H1 (cell line): ENCODE measurements around the gene BUB1B. TPM values are rescaled to one million over a fixed set of nuclear protein-coding genes. Genes with fewer than 3 reads are reported as not detected.

ENCODE experiments used
- CTCF ChIA-PET: fragments of 300-600 bp; sonication (Branson Sonifier 250); formaldehyde crosslinking; loops from one replicate; lab custom pipeline; 2021; ENCODE audit not compliant: partially characterized antibody; lab: Charles Lee
- POLR2A ChIA-PET: fragments of 300-600 bp; sonication (Branson Sonifier 250); formaldehyde crosslinking; loops from one replicate; lab custom pipeline; 2021; ENCODE audit warnings: inconsistent platforms; ENCODE audit not compliant: partially characterized antibody; lab: Charles Lee
- DNase-seq, 2 experiments: peaks; one replicate each; pipeline versions ENCODE4 v3.0.0 to v3.0.0-alpha.2; 2010 to 2022; ENCODE audit warnings: low spot score in 2 of 2, low read depth in 1 of 2, mixed read lengths in 1 of 2
- FAIRE-seq: peaks from 2 replicates; lab custom pipeline; 2011; peaks lifted over from hg19 to GRCh38; lab: Jason Lieb, UNC
- H2AFZ ChIP-seq: 2 replicates; pipeline ENCODE4 v1.8.1; 2012; ENCODE audit warnings: low read length, inconsistent platforms
- H2AK5ac ChIP-seq: 2 replicates; pipeline ENCODE4 v1.6.1; 2013; ENCODE audit warnings: low read depth, low read length
- H2BK120ac ChIP-seq: replicated peaks from 2 replicates; pipeline ENCODE3; 2013; ENCODE audit warnings: low read depth, low read length, inconsistent platforms
- H2BK12ac ChIP-seq: 2 replicates; pipeline ENCODE4 v1.6.1; 2013; ENCODE audit warnings: low read depth, low read length
- H2BK15ac ChIP-seq: 2 replicates; pipeline ENCODE4 v1.6.1; 2013; ENCODE audit warnings: low read length
- H2BK20ac ChIP-seq: 2 replicates; pipeline ENCODE4 v1.6.1; 2013; ENCODE audit warnings: low read length
- H2BK5ac ChIP-seq: 2 replicates; pipeline ENCODE4 v1.6.1; 2013; ENCODE audit warnings: low read depth, low read length
- H3K14ac ChIP-seq: 2 replicates; pipeline ENCODE4 v1.6.1; 2013; ENCODE audit warnings: inconsistent platforms; ENCODE audit not compliant: insufficient read length
- H3K18ac ChIP-seq: 2 replicates; pipeline ENCODE4 v1.6.1; 2013; ENCODE audit warnings: low read length; ENCODE audit errors: extremely low read depth
- H3K23ac ChIP-seq: 2 replicates; pipeline ENCODE4 v1.6.1; 2013; ENCODE audit warnings: inconsistent platforms; ENCODE audit not compliant: insufficient read length
- H3K23me2 ChIP-seq: 2 replicates; pipeline ENCODE4 v1.6.1; 2013; ENCODE audit warnings: low read depth, low read length
- H3K27ac ChIP-seq: 2 replicates; pipeline ENCODE4 v1.6.1; 2011; ENCODE audit warnings: low read depth, low read length, inconsistent platforms
- H3K27me3 ChIP-seq, 4 experiments: replicated peaks in 1 of 4; 1 replicate in 1 of 4; 2 replicates in 3 of 4; pipeline versions ENCODE4 v1.6.1 to v1.8.1; 2011 to 2013; ENCODE audit warnings: low read length in 3 of 4, mild to moderate bottlenecking in 3 of 4, inconsistent platforms in 2 of 4, mixed read lengths in 2 of 4, moderate library complexity in 1 of 4; ENCODE audit not compliant: control insufficient read depth in 3 of 4, insufficient read depth in 3 of 4; ENCODE audit errors: extremely low read depth in 1 of 4
- H3K36me3 ChIP-seq, 4 experiments: 2 replicates each; pipeline versions ENCODE4 v1.6.1 to v1.8.1; 2011 to 2013; ENCODE audit warnings: mild to moderate bottlenecking in 4 of 4, low read length in 3 of 4, moderate library complexity in 2 of 4, control low read depth in 1 of 4, inconsistent platforms in 1 of 4; ENCODE audit not compliant: insufficient read depth in 4 of 4, control insufficient read depth in 2 of 4
- H3K4ac ChIP-seq: replicated peaks from 2 replicates; pipeline ENCODE3; 2013; ENCODE audit warnings: low read length, low read depth, mixed read lengths, inconsistent platforms; ENCODE audit not compliant: insufficient read length
- H3K4me1 ChIP-seq, 4 experiments: replicated peaks in 1 of 4; 1 replicate in 1 of 4; 2 replicates in 3 of 4; pipeline versions ENCODE4 v1.6.1 to v1.8.1; 2011 to 2013; ENCODE audit warnings: low read length in 3 of 4, inconsistent platforms in 2 of 4, mixed read lengths in 1 of 4; ENCODE audit not compliant: insufficient read depth in 4 of 4, control insufficient read depth in 3 of 4
- H3K4me2 ChIP-seq, 2 experiments: 2 replicates each; pipeline versions ENCODE4 v1.6.1 to v1.8.1; 2011 to 2013; ENCODE audit warnings: low read depth in 2 of 2, low read length in 2 of 2, control low read depth in 1 of 2, inconsistent platforms in 1 of 2, mild to moderate bottlenecking in 1 of 2; ENCODE audit not compliant: insufficient read depth in 1 of 2
- H3K4me3 ChIP-seq, 4 experiments: fragments of 200-600, 300-600 bp in 1 of 4; sonication (generic), shearing (Covaris generic), sonication (Bioruptor Twin) in 1 of 4; 2 replicates each; pipeline versions ENCODE4 v1.5.1 to v1.8.1; 2011 to 2016; ENCODE audit warnings: low read length in 4 of 4, low read depth in 3 of 4, control low read depth in 2 of 4, inconsistent platforms in 2 of 4, mild to moderate bottlenecking in 2 of 4, mixed read lengths in 1 of 4, moderate library complexity in 1 of 4; ENCODE audit not compliant: insufficient read depth in 2 of 4; ENCODE audit errors: extremely low read depth in 1 of 4
- H3K56ac ChIP-seq: replicated peaks from 2 replicates; pipeline ENCODE3; 2013; ENCODE audit warnings: low read depth, mild to moderate bottlenecking, mixed read lengths, low read length, inconsistent platforms; ENCODE audit not compliant: insufficient read length
- H3K79me1 ChIP-seq: 2 replicates; pipeline ENCODE4 v1.6.1; 2013; ENCODE audit warnings: low read depth, low read length, control low read depth
- H3K79me2 ChIP-seq, 2 experiments: 2 replicates each; pipeline versions ENCODE4 v1.6.1 to v1.8.1; 2012 to 2013; ENCODE audit warnings: low read length in 2 of 2, mild to moderate bottlenecking in 2 of 2, inconsistent platforms in 1 of 2; ENCODE audit not compliant: insufficient read depth in 2 of 2, control insufficient read depth in 1 of 2
- H3K9ac ChIP-seq, 4 experiments: replicated peaks in 1 of 4; 1 replicate in 1 of 4; 2 replicates in 3 of 4; pipeline versions ENCODE4 v1.6.1 to v1.8.1; 2011 to 2013; ENCODE audit warnings: low read depth in 3 of 4, low read length in 3 of 4, control low read depth in 2 of 4, mild to moderate bottlenecking in 2 of 4, moderate library complexity in 2 of 4, inconsistent platforms in 1 of 4; ENCODE audit errors: extremely low read depth in 1 of 4
- H3K9me3 ChIP-seq, 2 experiments: 2 replicates each; pipeline versions ENCODE4 v1.6.1 to v1.8.1; 2012 to 2013; ENCODE audit warnings: mild to moderate bottlenecking in 2 of 2, moderate library complexity in 2 of 2, control low read depth in 1 of 2, inconsistent platforms in 1 of 2, low read depth in 1 of 2, low read length in 1 of 2, mixed read lengths in 1 of 2; ENCODE audit not compliant: insufficient read depth in 2 of 2
- H4K20me1 ChIP-seq, 2 experiments: replicated peaks in 1 of 2; 2 replicates each; pipeline versions ENCODE3 to v1.8.1; 2011 to 2013; ENCODE audit warnings: inconsistent platforms in 2 of 2, low read length in 2 of 2, mild to moderate bottlenecking in 1 of 2; ENCODE audit not compliant: insufficient read depth in 2 of 2, control insufficient read depth in 1 of 2
- H4K5ac ChIP-seq: 2 replicates; pipeline ENCODE4 v1.6.1; 2013; ENCODE audit warnings: low read length, low read depth, mixed read lengths, inconsistent platforms; ENCODE audit not compliant: insufficient read length
- H4K8ac ChIP-seq: 2 replicates; pipeline ENCODE4 v1.8.0; 2013; ENCODE audit warnings: mild to moderate bottlenecking, moderate library complexity, low read length, inconsistent platforms; ENCODE audit not compliant: insufficient read depth; ENCODE audit errors: extremely low read depth
- H4K91ac ChIP-seq: replicated peaks from 2 replicates; pipeline ENCODE3; 2013; ENCODE audit warnings: low read length, mixed read lengths, inconsistent platforms; ENCODE audit not compliant: insufficient read length
- CBX5 ChIP-seq: fragments of 300-800, 300-1000 bp; sonication (generic); IDR thresholded peaks from 2 replicates; pipeline ENCODE4 v1.7.1; 2016; ENCODE audit warnings: antibody characterized with exemption, low read length, low read depth
- KDM4A ChIP-seq: IDR thresholded peaks from one replicate; pipeline ENCODE4 v1.7.1; 2012; ENCODE audit warnings: low read depth, mild to moderate bottlenecking, moderate library complexity, low read length, inconsistent platforms; ENCODE audit not compliant: severe bottlenecking
- POLR2A ChIP-seq, 2 experiments: IDR thresholded peaks; 1 replicate in 1 of 2; 2 replicates in 1 of 2; pipeline ENCODE4 v1.6.1; 2011; ENCODE audit warnings: low read depth in 2 of 2, low read length in 2 of 2, mild to moderate bottlenecking in 2 of 2; ENCODE audit errors: control extremely low read depth in 1 of 2
- RBBP5 ChIP-seq: IDR thresholded peaks from 2 replicates; pipeline ENCODE4 v1.7.1; 2012; ENCODE audit warnings: low read depth, mild to moderate bottlenecking, inconsistent platforms, low read length, moderate library complexity, borderline replicate concordance
- SP2 ChIP-seq: IDR thresholded peaks from 2 replicates; pipeline ENCODE4 v1.6.1; 2012; ENCODE audit warnings: mild to moderate bottlenecking, low read length, inconsistent platforms
- TAF1 ChIP-seq: IDR thresholded peaks from 2 replicates; pipeline ENCODE4 v1.6.1; 2011; ENCODE audit warnings: mild to moderate bottlenecking, low read depth, low read length
- TBP ChIP-seq: IDR thresholded peaks from 2 replicates; pipeline ENCODE4 v1.6.1; 2011; ENCODE audit warnings: low read depth, low read length, improper control_type of control experiment
- WGBS, 2 experiments: shearing (Covaris generic) in 1 of 2; methylation state at CpG; one replicate each; pipeline versions ENCODE4 v1.1.6 to v1.1.7; 2013 to 2015; ENCODE audit warnings: low lambda C conversion rate in 2 of 2, mixed read lengths in 2 of 2, inconsistent platforms in 1 of 2, low coverage in 1 of 2, missing lambda C conversion rate in 1 of 2; ENCODE audit not compliant: insufficient replicate concordance in 2 of 2, insufficient coverage in 1 of 2, insufficient read length in 1 of 2; ENCODE audit errors: extremely low coverage in 1 of 2, missing lambda C conversion rate in 1 of 2; 5-methylcytosine and 5-hydroxymethylcytosine counted together
- polyA plus RNA-seq, 7 experiments: library from polyadenylated mRNA; depleted of rRNA in 3 of 7; stranded (reverse) in 5 of 7; unstranded in 2 of 7; fragments of >200 nt in 5 of 7; fragments of 200-250 nt in 2 of 7; gene quantifications; 1 replicate in 5 of 7; 2 replicates in 1 of 7; 4 replicates in 1 of 7; pipeline versions ENCODE4 v1.2.1 to v1.2.3, GENCODE V29; 2011 to 2013; ENCODE audit warnings: missing spikeins in 2 of 7, mixed read lengths in 2 of 7
- total RNA-seq: library from RNA; stranded (reverse); fragmentation: NEBNext Ultra II Directional; extraction: Animal tissue kit (Norgen Biotek cat#: 25700); gene quantifications from 2 replicates; pipeline ENCODE4 v1.2.1, GENCODE V29; 2021

Gene BUB1B
- total and polyA plus RNA-seq, 2 of the 8 experiments (the other 6 are each of a cell fraction or from before 2014, with no cell fraction given), result 48.9 to 144 TPM

GRCh38 chr15:40149339-40149738 lies 11.5 kb upstream of the BUB1B start:
- H4K20me1 ChIP-seq, result no peaks in the 10 kb centered on the region
- 88% methylated on average over 4 of the region's 4 CpGs; no CpG with 5 or more reads in 1 of the 2 experiments for WGBS, 2 experiments
- no peak overlapping the region for H2BK5ac ChIP-seq
- no peak overlapping the region for H2BK15ac ChIP-seq
- H3K4me3 ChIP-seq, result no peak overlapping the region
- no peak for DNase-seq
- no peak overlapping the region for H3K4me2 ChIP-seq
- CTCF ChIA-PET, result interaction anchor here (1.1 kb wide), 1 partner anchor 46 kb away, joined by 7 read pairs; no protein-coding TSS in a partner anchor
- no peaks in the 10 kb centered on the region for H3K27me3 ChIP-seq
- no peak overlapping the region for H3K14ac ChIP-seq
- H3K23me2 ChIP-seq, result no peaks in the 10 kb centered on the region
- H3K4me1 ChIP-seq, result peaks cover 0 to 1% (median 0%) of the 10 kb centered on the region in 4 experiments; a peak in 2 of 7 replicates
- TF ChIP-seq RBBP5, result no peak
- no peak for TF ChIP-seq TBP
- no peak for TF ChIP-seq KDM4A
- TF ChIP-seq SP2, result no peak
- no peak for TF ChIP-seq POLR2A (IDR thresholded peaks at IDR 0.05; ENCODE audit: control extremely low read depth in 1 of 2, low read depth in 2 of 2, low read length in 2 of 2)
- TF ChIP-seq TAF1, result no peak
- no peak for TF ChIP-seq CBX5
- H2AFZ ChIP-seq, result no peak overlapping the region
- no peak overlapping the region for H4K8ac ChIP-seq
- H3K18ac ChIP-seq, result no peak overlapping the region
- H3K9ac ChIP-seq, result no peak overlapping the region
- no peaks in the 10 kb centered on the region for H3K9me3 ChIP-seq
- H2BK12ac ChIP-seq, result no peak overlapping the region
- H3K79me2 ChIP-seq, result no peaks in the 10 kb centered on the region
- H2BK120ac ChIP-seq, result no peak overlapping the region
- no peak overlapping the region for H2AK5ac ChIP-seq
- no peak overlapping the region for H3K4ac ChIP-seq
- H2BK20ac ChIP-seq, result no peak overlapping the region
- H3K79me1 ChIP-seq, result no peaks in the 10 kb centered on the region
- H4K91ac ChIP-seq, result no peak overlapping the region
- H4K5ac ChIP-seq, result no peak overlapping the region
- no peaks in the 10 kb centered on the region for H3K36me3 ChIP-seq
- no peak overlapping the region for H3K23ac ChIP-seq
- POLR2A ChIA-PET, result no interaction called here
- H3K56ac ChIP-seq, result no peak overlapping the region
- FAIRE-seq, result no peak
- no peak overlapping the region for H3K27ac ChIP-seq
